ENCODE results near the gene PKN3. TPM values are rescaled to one million over a fixed set of nuclear protein-coding genes. Genes with fewer than 3 reads are reported as not detected.

Gene PKN3
- 1 to 10 TPM in 1 of 2 experiments, under 1 TPM in 1; 0.95 to 1.9 TPM for total RNA-seq
- 1.2 TPM for polyA plus RNA-seq (2013, experiment 1 of 2)
- polyA plus RNA-seq (2013, experiment 2 of 2): 2.0 TPM
- 0.49 to 41.4 (median 3.9) reads per million in 172 experiments for total RNA-seq

DNA sequence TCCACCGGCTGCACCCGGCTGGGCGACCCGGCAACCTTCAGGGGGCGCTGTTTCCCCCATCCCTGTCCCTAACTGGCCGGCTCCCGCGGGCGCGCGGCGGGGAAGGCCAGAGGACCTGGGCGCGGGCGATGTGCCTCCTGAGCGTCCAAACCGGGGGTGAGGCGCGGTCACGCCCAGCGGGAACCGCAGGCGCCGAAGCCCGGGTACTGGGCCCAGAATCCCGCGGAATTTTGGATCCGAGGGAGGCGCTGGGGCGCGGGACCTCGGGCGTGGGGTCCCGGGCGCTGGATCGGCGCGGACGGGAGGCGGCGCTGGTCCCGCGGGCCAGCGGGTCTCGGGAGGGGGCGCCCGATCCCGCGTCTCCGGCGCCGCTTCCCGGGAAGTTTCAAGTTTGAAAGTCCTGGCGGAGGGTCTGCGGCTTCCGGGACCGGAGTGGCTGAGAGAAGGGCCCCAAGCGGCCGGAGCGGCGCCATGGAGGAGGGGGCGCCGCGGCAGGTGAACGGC is at the start of gene PKN3:
PKN3 (plus strand) TSS at position 59 of the 504 bp plus-strand sequence; CDS start at position 472, 413 bp downstream.
- Mint-ChIP-seq H3K4me1 (ENCODE audit: low read depth) (peaks cover 11% of the 10 kb centered on the region), H3K9me3 (no peaks in the 10 kb centered on the region), H3K27me3 (no peaks in the 10 kb centered on the region), H3K4me3 (peak within 1 kb of the TSS; percentile 91), H3K27ac (peak within 1 kb of the TSS; percentile 24), H3K36me3 (ENCODE audit: low read depth) (no peaks in the 10 kb centered on the region)
- intact Hi-C loops (cut with DNase I, micrococcal nuclease): loop anchor here (5.0 kb wide), 3 partner anchors 45 to 85 kb away; partner anchors contain the start of genes DYNC2I2 (in 1 of the 2), TBC1D13 (in 1 of the 2) and ZER1 (in 1 of the 2)
- ChIA-PET CTCF (interaction anchor here (0.6 to 1.3 kb wide), 13 partner anchors 9 to 270 kb away, joined by 3 to 7 read pairs (median 4); partner anchors contain the start of genes ENDOG, SET and ZDHHC12), POLR2A (interaction anchor here (0.5 to 1.2 kb wide), 6 partner anchors 10 to 116 kb away, joined by 3 to 7 read pairs (median 4); partner anchors contain the start of genes ENDOG, SET and ZDHHC12)
- TF ChIP-seq, protein P1, sequence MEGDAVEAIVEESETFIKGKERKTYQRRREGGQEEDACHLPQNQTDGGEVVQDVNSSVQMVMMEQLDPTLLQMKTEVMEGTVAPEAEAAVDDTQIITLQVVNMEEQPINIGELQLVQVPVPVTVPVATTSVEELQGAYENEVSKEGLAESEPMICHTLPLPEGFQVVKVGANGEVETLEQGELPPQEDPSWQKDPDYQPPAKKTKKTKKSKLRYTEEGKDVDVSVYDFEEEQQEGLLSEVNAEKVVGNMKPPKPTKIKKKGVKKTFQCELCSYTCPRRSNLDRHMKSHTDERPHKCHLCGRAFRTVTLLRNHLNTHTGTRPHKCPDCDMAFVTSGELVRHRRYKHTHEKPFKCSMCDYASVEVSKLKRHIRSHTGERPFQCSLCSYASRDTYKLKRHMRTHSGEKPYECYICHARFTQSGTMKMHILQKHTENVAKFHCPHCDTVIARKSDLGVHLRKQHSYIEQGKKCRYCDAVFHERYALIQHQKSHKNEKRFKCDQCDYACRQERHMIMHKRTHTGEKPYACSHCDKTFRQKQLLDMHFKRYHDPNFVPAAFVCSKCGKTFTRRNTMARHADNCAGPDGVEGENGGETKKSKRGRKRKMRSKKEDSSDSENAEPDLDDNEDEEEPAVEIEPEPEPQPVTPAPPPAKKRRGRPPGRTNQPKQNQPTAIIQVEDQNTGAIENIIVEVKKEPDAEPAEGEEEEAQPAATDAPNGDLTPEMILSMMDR (IDR thresholded peaks at IDR 0.05): peak; percentile 92
- Histone ChIP-seq H3K27ac (ENCODE audit: low read depth in 1 of 2, low read length in 2 of 2) (no peak within 1 kb of the TSS), H3K36me3 (ENCODE audit: insufficient read depth, low read length) (no peaks in the 10 kb centered on the region), H3K27me3 (ENCODE audit: control insufficient read depth in 1 of 2, insufficient read depth in 2 of 2, low read length in 2 of 2) (no peaks in the 10 kb centered on the region), H3K4me1 (ENCODE audit: insufficient read depth, low read length) (peaks cover 20% of the 10 kb centered on the region), H3K9me3 (ENCODE audit: control insufficient read depth in 1 of 2, insufficient read depth in 1 of 2, low read length in 2 of 2) (no peaks in the 10 kb centered on the region), H3K4me3 (ENCODE audit: low read length) (peak within 1 kb of the TSS; percentile 56)
- ATAC-seq (ENCODE audit: poor library complexity): peak; percentile 84
- DNase-seq: peak; percentile 73 to 91 (median 83)

DNA sequence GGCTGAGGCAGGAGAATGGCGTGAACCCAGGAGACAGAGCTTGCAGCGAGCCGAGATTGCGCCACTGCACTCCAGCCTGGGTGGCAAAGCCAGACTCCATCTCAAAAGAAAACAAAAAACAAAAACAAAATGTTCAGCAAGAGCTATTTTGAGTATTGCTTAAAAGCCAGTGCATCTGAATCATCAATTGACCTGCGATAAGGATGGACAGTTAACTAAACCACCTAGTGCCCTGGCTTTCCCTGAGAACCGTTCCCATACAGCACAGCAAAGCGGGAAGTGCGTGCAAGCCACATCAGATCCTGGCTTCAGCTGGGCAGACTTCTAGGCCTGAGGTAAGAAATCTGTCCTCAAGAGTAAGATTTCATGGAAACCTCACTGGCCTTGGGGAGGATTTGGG is 48.4 kb upstream of the PKN3 start:
- Histone ChIP-seq H3K9me3 (ENCODE audit: control insufficient read depth in 1 of 2, insufficient read depth in 1 of 2, low read length in 2 of 2) (no peaks in the 10 kb centered on the region), H3K27me3 (ENCODE audit: control insufficient read depth in 1 of 2, insufficient read depth in 2 of 2, low read length in 2 of 2) (no peaks in the 10 kb centered on the region), H3K4me1 (ENCODE audit: insufficient read depth, low read length) (peaks cover 13% of the 10 kb centered on the region), H3K36me3 (ENCODE audit: insufficient read depth, low read length) (no peaks in the 10 kb centered on the region), H3K4me3 (ENCODE audit: low read length) (no peak overlapping the region), H3K27ac (ENCODE audit: low read depth in 1 of 2, low read length in 2 of 2) (no peak overlapping the region)
- TF ChIP-seq, protein P1 (IDR thresholded peaks at IDR 0.05): no peak
- peak overlapping the region; percentile 78 for H3K4me3 Mint-ChIP-seq
- peak overlapping the region; percentile 27 for H3K27ac Mint-ChIP-seq
- intact Hi-C loops (cut with DNase I, micrococcal nuclease): no loop called here
- H3K4me1 Mint-ChIP-seq (ENCODE audit: low read depth): peaks cover 8% of the 10 kb centered on the region
- no peaks in the 10 kb centered on the region for H3K27me3 Mint-ChIP-seq
- ATAC-seq (ENCODE audit: poor library complexity) (no peak), DNase-seq (no peak)
- no peaks in the 10 kb centered on the region for H3K9me3 Mint-ChIP-seq
- POLR2A ChIA-PET: interaction anchor here (2.6 kb wide), 1 partner anchor 35 kb away, joined by 12 read pairs; the partner anchor contains the start of gene SET
- CTCF ChIA-PET: interaction anchor here (1.4 kb wide), 1 partner anchor 48 kb away, joined by 3 read pairs; the partner anchor contains the start of gene PKN3
- peaks cover 3% of the 10 kb centered on the region for H3K36me3 Mint-ChIP-seq (ENCODE audit: low read depth)

DNA sequence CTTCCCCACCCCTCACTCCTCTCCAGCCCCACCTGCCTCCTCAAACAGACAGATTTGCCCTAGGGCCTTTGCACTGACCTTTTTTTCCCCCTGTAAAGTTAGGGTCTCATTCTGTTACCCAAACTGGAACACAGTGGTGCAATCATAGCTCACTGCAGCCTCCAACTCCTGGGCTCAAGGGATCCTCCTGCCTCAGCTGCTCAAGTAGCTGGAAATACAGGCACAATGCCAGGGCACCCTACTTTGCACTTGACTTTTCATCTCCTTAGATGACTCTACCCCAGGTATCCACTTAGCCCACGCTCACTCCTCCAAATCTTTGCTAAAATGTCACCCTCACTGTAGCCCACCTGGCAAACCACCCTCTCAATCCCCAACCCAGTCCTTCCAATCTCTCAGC is 47.8 kb upstream of the PKN3 start:
- Mint-ChIP-seq H3K4me3 (peak overlapping the region; percentile 78), H3K27me3 (no peaks in the 10 kb centered on the region), H3K27ac (peak overlapping the region; percentile 27), H3K4me1 (ENCODE audit: low read depth) (peaks cover 8% of the 10 kb centered on the region), H3K9me3 (no peaks in the 10 kb centered on the region), H3K36me3 (ENCODE audit: low read depth) (peaks cover 3% of the 10 kb centered on the region)
- Histone ChIP-seq H3K4me1 (ENCODE audit: insufficient read depth, low read length) (peaks cover 13% of the 10 kb centered on the region), H3K36me3 (ENCODE audit: insufficient read depth, low read length) (no peaks in the 10 kb centered on the region), H3K4me3 (ENCODE audit: low read length) (no peak overlapping the region), H3K27me3 (ENCODE audit: control insufficient read depth in 1 of 2, insufficient read depth in 2 of 2, low read length in 2 of 2) (no peaks in the 10 kb centered on the region), H3K9me3 (ENCODE audit: control insufficient read depth in 1 of 2, insufficient read depth in 1 of 2, low read length in 2 of 2) (no peaks in the 10 kb centered on the region), H3K27ac (ENCODE audit: low read depth in 1 of 2, low read length in 2 of 2) (no peak overlapping the region)
- DNase-seq (no peak), ATAC-seq (ENCODE audit: poor library complexity) (no peak)
- POLR2A ChIA-PET: interaction anchor here (2.6 kb wide), 1 partner anchor 35 kb away, joined by 12 read pairs; the partner anchor contains the start of gene SET
- intact Hi-C loops (cut with DNase I, micrococcal nuclease): no loop called here
- CTCF ChIA-PET: interaction anchor here (1.4 kb wide), 1 partner anchor 48 kb away, joined by 3 read pairs; the partner anchor contains the start of gene PKN3
- TF ChIP-seq, protein P1 (IDR thresholded peaks at IDR 0.05): no peak

Data from CD4-positive, alpha-beta T cell (primary cell).